H1 (cell line): ENCODE data around the gene CEP290.

Experiments used
- BCL11A ChIP-seq, 2 experiments: IDR thresholded peaks; one replicate each; pipeline ENCODE4 v1.6.1; 2011; ENCODE audit warnings: low read depth in 2 of 2, low read length in 2 of 2, mild to moderate bottlenecking in 2 of 2
- CEBPB ChIP-seq: IDR thresholded peaks from 2 replicates; pipeline ENCODE4 v1.6.1; 2012; ENCODE audit warnings: low read depth, low read length
- CTCF ChIP-seq, 3 experiments: IDR thresholded peaks; 1 replicate in 2 of 3; 2 replicates in 1 of 3; pipeline versions ENCODE4 v1.5.1 to v1.6.1; 2011; ENCODE audit warnings: low read length in 3 of 3, mild to moderate bottlenecking in 3 of 3, inconsistent platforms in 2 of 3, low read depth in 1 of 3, moderate library complexity in 1 of 3; ENCODE audit not compliant: insufficient read depth in 1 of 3; ENCODE audit errors: control extremely low read depth in 1 of 3
- EZH2 ChIP-seq: fragments of 200-600 bp; sonication (generic); IDR thresholded peaks from 2 replicates; pipeline ENCODE4 v1.7.1; 2012; ENCODE audit warnings: low read depth, mild to moderate bottlenecking, moderate library complexity, low read length, inconsistent platforms; ENCODE audit not compliant: severe bottlenecking
- HDAC6 ChIP-seq: IDR thresholded peaks from one replicate; pipeline ENCODE4 v1.7.1; 2012; ENCODE audit warnings: low read depth, mild to moderate bottlenecking, inconsistent platforms, low read length, moderate library complexity
- RNF2 ChIP-seq: fragments of 200-900, 300-1000 bp; sonication (generic); IDR thresholded peaks from 2 replicates; pipeline ENCODE4 v1.7.1; 2016; ENCODE audit warnings: borderline replicate concordance, low read depth, mild to moderate bottlenecking, antibody characterized with exemption, low read length; ENCODE audit not compliant: poor library complexity, severe bottlenecking; ENCODE audit errors: missing control alignments

- TF ChIP-seq CTCF (IDR thresholded peaks at IDR 0.05; ENCODE audit: control extremely low read depth in 1 of 3, insufficient read depth in 1 of 3, low read depth in 1 of 3, low read length in 3 of 3) (no peak), EZH2 (no peak), HDAC6 (no peak), RNF2 (no peak), BCL11A (IDR thresholded peaks at IDR 0.05; ENCODE audit: low read depth in 2 of 2, low read length in 2 of 2) (no peak), CEBPB (no peak)
Measured at GRCh38 chr12:88015825-88016224, 126.1 kb downstream of the CEP290 start.
